HG03378 (cell line): ENCODE measurements around the gene EDNRB.
A peak's percentile ranks its signal among the peaks of the same experiment; 100 is the strongest.
"Not testable (repeated sequence)": the region's sequence is repeated elsewhere in the genome, so short reads cannot be mapped to it uniquely, and the experiment has no call there.

Experiments used
- ATAC-seq: cut with Tn5 transposase; IDR thresholded peaks from one replicate; pipeline ENCODE4 v1.9.1; 2021; ENCODE audit warnings: mild to moderate bottlenecking, moderate library complexity; ENCODE audit not compliant: unreplicated experiment

Gene EDNRB

GRCh38 chr13:77848050-77848449 is 70.6 kb downstream of the EDNRB start:
- ATAC-seq = not testable (repeated sequence)

- ATAC-seq = peak; percentile 79
Measured at GRCh38 chr13:77846173-77846572, 72.5 kb downstream of the EDNRB start.
